HAP-1 (cell line): ENCODE measurements around the gene TNIP1.

Experiments used
- DNase-seq, 2 experiments: peaks; one replicate each; pipeline ENCODE4 v3.0.0-alpha.2; 2016 to 2020; ENCODE audit warnings: low spot score in 2 of 2
- H3K27me3 ChIP-seq: fragments of 250-450 bp; sonication (Bioruptor Pico); 2 replicates; pipeline ENCODE4 v1.5.1; 2020; ENCODE audit warnings: low read depth, mild to moderate bottlenecking, moderate library complexity
- H3K36me3 ChIP-seq: fragments of 250-450 bp; sonication (Bioruptor Pico); replicated peaks from 2 replicates; pipeline ENCODE4 v1.5.1; 2020; ENCODE audit warnings: mild to moderate bottlenecking
- H3K4me1 ChIP-seq: fragments of 250-450 bp; sonication (Bioruptor Pico); 2 replicates; pipeline ENCODE4 v1.5.1; 2020; ENCODE audit warnings: mild to moderate bottlenecking
- H3K4me3 ChIP-seq: fragments of 250-450 bp; sonication (Bioruptor Pico); 2 replicates; pipeline ENCODE4 v1.5.1; 2020; ENCODE audit warnings: mild to moderate bottlenecking, moderate library complexity
- H3K9me3 ChIP-seq: fragments of 250-450 bp; sonication (Bioruptor Pico); 2 replicates; pipeline ENCODE4 v1.5.1; 2020; ENCODE audit warnings: mild to moderate bottlenecking, moderate library complexity
- in situ Hi-C: fragments of 300-500 bp; cut with MboI; formaldehyde crosslinking; loops from 3 replicates; pipeline ENCODE4 v1.14.3; 2020; ENCODE audit warnings: low sequenced_read_pairs, inconsistent platforms, mixed read lengths

Gene TNIP1

GRCh38 chr5:151006704-151007334 is 74.0 kb downstream of the TNIP1 start:
- no peaks in the 10 kb centered on the region; the same call in 1 of the 2 replicates for H3K27me3 ChIP-seq
- no peak overlapping the region for H3K4me3 ChIP-seq
- H3K4me1 ChIP-seq, result no peaks in the 10 kb centered on the region
- DNase-seq, result no peak
- H3K9me3 ChIP-seq, result no peaks in the 10 kb centered on the region
- H3K36me3 ChIP-seq, result no peaks in the 10 kb centered on the region
- in situ Hi-C loops, result no loop called here

GRCh38 chr5:151005950-151006576 is 74.8 kb downstream of the TNIP1 start:
- in situ Hi-C loops, result no loop called here
- no peaks in the 10 kb centered on the region for H3K36me3 ChIP-seq
- DNase-seq, result no peak
- H3K9me3 ChIP-seq, result no peaks in the 10 kb centered on the region
- no peak overlapping the region for H3K4me3 ChIP-seq
- no peaks in the 10 kb centered on the region; the same call in 1 of the 2 replicates for H3K27me3 ChIP-seq
- no peaks in the 10 kb centered on the region for H3K4me1 ChIP-seq

GRCh38 chr5:151005187-151005949 is 75.5 kb downstream of the TNIP1 start:
- no peaks in the 10 kb centered on the region for H3K36me3 ChIP-seq
- H3K4me3 ChIP-seq, result no peak overlapping the region
- in situ Hi-C loops, result no loop called here
- no peaks in the 10 kb centered on the region for H3K9me3 ChIP-seq
- no peaks in the 10 kb centered on the region; the same call in 1 of the 2 replicates for H3K27me3 ChIP-seq
- H3K4me1 ChIP-seq, result no peaks in the 10 kb centered on the region
- DNase-seq, result no peak

DNA sequence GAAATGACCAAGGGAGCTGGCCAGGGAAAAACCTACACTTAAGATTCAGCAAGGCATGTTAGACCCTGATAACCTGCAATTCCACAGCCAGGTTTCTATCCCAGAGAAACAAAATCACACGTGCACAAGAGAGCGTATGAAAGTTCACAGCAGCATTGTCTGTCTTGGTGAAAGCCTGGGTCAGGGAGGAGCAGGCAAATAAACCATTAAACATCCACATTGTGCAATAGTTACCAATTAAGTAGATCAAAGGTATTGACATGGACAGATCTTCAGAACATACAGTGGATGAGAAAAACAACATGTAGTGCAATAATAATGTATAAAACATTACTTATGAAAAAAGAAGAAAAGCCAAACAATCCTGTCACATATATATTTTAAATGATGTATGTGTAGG is 76.3 kb downstream of the TNIP1 start:
- Histone ChIP-seq H3K4me1 (no peaks in the 10 kb centered on the region), H3K4me3 (no peak overlapping the region), H3K9me3 (no peaks in the 10 kb centered on the region), H3K27me3 (no peaks in the 10 kb centered on the region; the same call in 1 of the 2 replicates), H3K36me3 (no peaks in the 10 kb centered on the region)
- in situ Hi-C loops, result no loop called here
- DNase-seq, result no peak

DNA sequence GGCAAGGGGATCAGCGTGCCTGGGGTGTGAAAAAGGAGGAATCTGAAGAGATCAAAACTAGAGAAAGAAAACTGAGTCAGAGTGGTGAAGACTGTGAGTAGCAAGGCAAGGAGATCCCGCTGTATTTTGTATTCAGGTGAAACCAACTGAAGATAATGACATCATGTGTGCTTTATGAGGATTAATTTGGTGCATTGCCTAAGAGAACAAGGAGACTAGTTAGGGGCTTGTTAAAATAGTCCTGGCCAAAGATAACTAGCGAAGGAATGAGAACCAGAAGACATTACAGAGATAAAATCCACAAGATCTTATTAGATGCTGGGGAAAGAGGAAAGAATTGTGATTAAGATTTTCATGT is 77.4 kb downstream of the TNIP1 start:
- H3K9me3 ChIP-seq, result no peaks in the 10 kb centered on the region
- no peaks in the 10 kb centered on the region for H3K36me3 ChIP-seq
- in situ Hi-C loops, result no loop called here
- H3K4me3 ChIP-seq, result no peak overlapping the region
- no peaks in the 10 kb centered on the region for H3K4me1 ChIP-seq
- no peak for DNase-seq
- H3K27me3 ChIP-seq, result no peaks in the 10 kb centered on the region; the same call in 1 of the 2 replicates

GRCh38 chr5:151002681-151003502 is 77.9 kb downstream of the TNIP1 start:
- no peak for DNase-seq
- Histone ChIP-seq H3K27me3 (no peaks in the 10 kb centered on the region; the same call in 1 of the 2 replicates), H3K4me1 (no peaks in the 10 kb centered on the region), H3K36me3 (no peaks in the 10 kb centered on the region), H3K9me3 (no peaks in the 10 kb centered on the region), H3K4me3 (no peak overlapping the region)
- in situ Hi-C loops, result no loop called here

- in situ Hi-C loops, result no loop called here
- no peaks in the 10 kb centered on the region for H3K9me3 ChIP-seq
- H3K36me3 ChIP-seq, result no peaks in the 10 kb centered on the region
- H3K27me3 ChIP-seq, result no peaks in the 10 kb centered on the region; the same call in 1 of the 2 replicates
- peak; percentile 22 to 42 for DNase-seq
- no peak overlapping the region for H3K4me3 ChIP-seq
- H3K4me1 ChIP-seq, result no peaks in the 10 kb centered on the region
Measured at GRCh38 chr5:151002250-151002649, 78.6 kb downstream of the TNIP1 start.

GRCh38 chr5:151001436-151001835 is 79.4 kb downstream of the TNIP1 start:
- no peak for DNase-seq
- Histone ChIP-seq H3K9me3 (no peaks in the 10 kb centered on the region), H3K36me3 (no peaks in the 10 kb centered on the region), H3K4me1 (no peaks in the 10 kb centered on the region), H3K4me3 (no peak overlapping the region), H3K27me3 (no peaks in the 10 kb centered on the region; the same call in 1 of the 2 replicates)
- in situ Hi-C loops, result no loop called here

- DNase-seq, result no peak
- in situ Hi-C loops, result no loop called here
- no peaks in the 10 kb centered on the region for H3K36me3 ChIP-seq
- H3K4me1 ChIP-seq, result no peaks in the 10 kb centered on the region
- H3K27me3 ChIP-seq, result peaks cover 2% of the 10 kb centered on the region; the same call in 1 of the 2 replicates
- no peaks in the 10 kb centered on the region for H3K9me3 ChIP-seq
- no peak overlapping the region for H3K4me3 ChIP-seq
Measured at GRCh38 chr5:150999704-151000442, 81.0 kb downstream of the TNIP1 start.

DNA sequence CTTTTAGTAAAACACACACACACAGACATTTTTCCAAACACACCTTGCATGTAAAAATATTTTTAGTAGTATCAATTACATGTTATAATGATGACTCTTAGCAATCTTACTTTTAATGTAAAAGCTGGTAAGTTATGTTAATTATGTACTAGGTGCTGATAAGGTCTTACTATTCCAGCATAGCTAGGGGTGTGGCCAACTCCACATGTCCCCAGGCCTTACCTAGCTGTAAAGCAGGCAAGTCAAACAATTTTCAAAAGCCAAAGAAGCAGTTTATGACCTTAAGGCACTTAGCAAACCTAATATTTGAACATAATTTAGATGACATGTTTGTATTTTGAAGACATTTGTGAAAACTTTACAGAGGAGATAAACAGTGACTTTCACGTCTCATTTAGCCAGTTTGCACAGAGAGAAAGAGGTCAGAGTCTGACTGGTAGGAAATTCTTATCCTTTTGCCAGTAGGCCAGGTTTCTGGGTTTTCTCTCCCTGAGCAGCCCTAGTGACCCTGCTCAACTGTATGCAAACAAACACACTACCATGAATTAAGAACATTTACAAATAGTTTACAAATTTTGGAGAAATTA is 86.9 kb downstream of the TNIP1 start:
- DNase-seq, result no peak

GRCh38 chr5:150993422-150993821 is 87.4 kb downstream of the TNIP1 start:
- in situ Hi-C loops, result no loop called here

More for the DNA sequence above, 86.9 kb downstream of the TNIP1 start:
- H3K36me3 ChIP-seq, result no peaks in the 10 kb centered on the region
- no peaks in the 10 kb centered on the region for H3K9me3 ChIP-seq
- H3K27me3 ChIP-seq, result 0 out of 2 replicates have a peak, but pooled peaks cover 2% of the 10 kb centered on the region
- no peak overlapping the region for H3K4me3 ChIP-seq
- H3K4me1 ChIP-seq, result no peaks in the 10 kb centered on the region
- in situ Hi-C loops, result no loop called here

GRCh38 chr5:150992705-150993104 is 88.1 kb downstream of the TNIP1 start:
- Histone ChIP-seq H3K36me3 (no peaks in the 10 kb centered on the region), H3K4me1 (no peaks in the 10 kb centered on the region), H3K9me3 (no peaks in the 10 kb centered on the region), H3K27me3 (0 out of 2 replicates have a peak, but pooled peaks cover 2% of the 10 kb centered on the region), H3K4me3 (no peak overlapping the region)
- in situ Hi-C loops, result no loop called here
- no peak for DNase-seq

More at GRCh38 chr5:150993422-150993821, 87.4 kb downstream of the TNIP1 start:
- no peaks in the 10 kb centered on the region for H3K36me3 ChIP-seq
- H3K4me1 ChIP-seq, result no peaks in the 10 kb centered on the region
- H3K27me3 ChIP-seq, result 0 out of 2 replicates have a peak, but pooled peaks cover 2% of the 10 kb centered on the region
- no peak overlapping the region for H3K4me3 ChIP-seq
- DNase-seq, result no peak
- no peaks in the 10 kb centered on the region for H3K9me3 ChIP-seq
